ENCODE results near the gene NPHP4. TPM values are rescaled to one million over a fixed set of nuclear protein-coding genes. Genes with fewer than 3 reads are reported as not detected.

Gene NPHP4
- total RNA-seq, 1 experiment from 2014 or later: 16.8 TPM

DNA sequence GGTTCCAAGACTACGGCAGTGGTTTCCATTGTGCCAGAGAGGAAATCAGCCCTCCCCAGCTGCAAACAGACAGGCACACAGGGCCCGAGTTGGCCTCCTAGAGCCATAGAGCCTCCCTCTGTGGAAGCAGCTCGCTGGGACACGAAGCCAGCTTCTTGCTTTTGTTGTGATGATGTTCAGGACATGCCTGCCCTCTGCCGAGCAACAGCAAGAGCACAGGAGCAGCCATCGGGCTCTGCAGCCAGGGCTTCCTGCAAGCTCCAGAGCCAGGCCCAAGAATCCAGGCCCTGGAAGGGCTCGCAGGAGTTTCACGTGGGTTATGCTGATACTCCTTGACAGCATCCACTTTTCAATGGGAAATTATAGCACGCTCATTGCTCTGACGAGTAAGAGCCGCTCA lies 18.5 kb downstream of the NPHP4 start:
- no peak for TF ChIP-seq RORB (CRISPR knock-in tag; IDR thresholded peaks at IDR 0.05)
- no peak for TF ChIP-seq GRHL2 (CRISPR knock-in tag; IDR thresholded peaks at IDR 0.05; ENCODE audit: insufficient replicate concordance, severe bottlenecking)
- TF ChIP-seq, protein P1, sequence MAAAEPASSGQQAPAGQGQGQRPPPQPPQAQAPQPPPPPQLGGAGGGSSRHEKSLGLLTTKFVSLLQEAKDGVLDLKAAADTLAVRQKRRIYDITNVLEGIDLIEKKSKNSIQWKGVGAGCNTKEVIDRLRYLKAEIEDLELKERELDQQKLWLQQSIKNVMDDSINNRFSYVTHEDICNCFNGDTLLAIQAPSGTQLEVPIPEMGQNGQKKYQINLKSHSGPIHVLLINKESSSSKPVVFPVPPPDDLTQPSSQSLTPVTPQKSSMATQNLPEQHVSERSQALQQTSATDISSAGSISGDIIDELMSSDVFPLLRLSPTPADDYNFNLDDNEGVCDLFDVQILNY (CRISPR knock-in tag; IDR thresholded peaks at IDR 0.05): no peak
- TF ChIP-seq, protein P2, sequence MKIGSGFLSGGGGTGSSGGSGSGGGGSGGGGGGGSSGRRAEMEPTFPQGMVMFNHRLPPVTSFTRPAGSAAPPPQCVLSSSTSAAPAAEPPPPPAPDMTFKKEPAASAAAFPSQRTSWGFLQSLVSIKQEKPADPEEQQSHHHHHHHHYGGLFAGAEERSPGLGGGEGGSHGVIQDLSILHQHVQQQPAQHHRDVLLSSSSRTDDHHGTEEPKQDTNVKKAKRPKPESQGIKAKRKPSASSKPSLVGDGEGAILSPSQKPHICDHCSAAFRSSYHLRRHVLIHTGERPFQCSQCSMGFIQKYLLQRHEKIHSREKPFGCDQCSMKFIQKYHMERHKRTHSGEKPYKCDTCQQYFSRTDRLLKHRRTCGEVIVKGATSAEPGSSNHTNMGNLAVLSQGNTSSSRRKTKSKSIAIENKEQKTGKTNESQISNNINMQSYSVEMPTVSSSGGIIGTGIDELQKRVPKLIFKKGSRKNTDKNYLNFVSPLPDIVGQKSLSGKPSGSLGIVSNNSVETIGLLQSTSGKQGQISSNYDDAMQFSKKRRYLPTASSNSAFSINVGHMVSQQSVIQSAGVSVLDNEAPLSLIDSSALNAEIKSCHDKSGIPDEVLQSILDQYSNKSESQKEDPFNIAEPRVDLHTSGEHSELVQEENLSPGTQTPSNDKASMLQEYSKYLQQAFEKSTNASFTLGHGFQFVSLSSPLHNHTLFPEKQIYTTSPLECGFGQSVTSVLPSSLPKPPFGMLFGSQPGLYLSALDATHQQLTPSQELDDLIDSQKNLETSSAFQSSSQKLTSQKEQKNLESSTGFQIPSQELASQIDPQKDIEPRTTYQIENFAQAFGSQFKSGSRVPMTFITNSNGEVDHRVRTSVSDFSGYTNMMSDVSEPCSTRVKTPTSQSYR (CRISPR knock-in tag; IDR thresholded peaks at IDR 0.05): no peak
- no peak for TF ChIP-seq MYBL2 (CRISPR knock-in tag; IDR thresholded peaks at IDR 0.05)
- no peak for TF ChIP-seq FOXJ3 (CRISPR knock-in tag; IDR thresholded peaks at IDR 0.05; ENCODE audit: borderline replicate concordance)
- no peak for TF ChIP-seq PRRX2 (CRISPR knock-in tag; IDR thresholded peaks at IDR 0.05)
- TF ChIP-seq, protein P3, sequence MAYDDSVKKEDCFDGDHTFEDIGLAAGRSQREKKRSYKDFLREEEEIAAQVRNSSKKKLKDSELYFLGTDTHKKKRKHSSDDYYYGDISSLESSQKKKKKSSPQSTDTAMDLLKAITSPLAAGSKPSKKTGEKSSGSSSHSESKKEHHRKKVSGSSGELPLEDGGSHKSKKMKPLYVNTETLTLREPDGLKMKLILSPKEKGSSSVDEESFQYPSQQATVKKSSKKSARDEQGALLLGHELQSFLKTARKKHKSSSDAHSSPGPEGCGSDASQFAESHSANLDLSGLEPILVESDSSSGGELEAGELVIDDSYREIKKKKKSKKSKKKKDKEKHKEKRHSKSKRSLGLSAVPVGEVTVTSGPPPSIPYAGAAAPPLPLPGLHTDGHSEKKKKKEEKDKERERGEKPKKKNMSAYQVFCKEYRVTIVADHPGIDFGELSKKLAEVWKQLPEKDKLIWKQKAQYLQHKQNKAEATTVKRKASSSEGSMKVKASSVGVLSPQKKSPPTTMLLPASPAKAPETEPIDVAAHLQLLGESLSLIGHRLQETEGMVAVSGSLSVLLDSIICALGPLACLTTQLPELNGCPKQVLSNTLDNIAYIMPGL (CRISPR knock-in tag; IDR thresholded peaks at IDR 0.05): no peak
- TF ChIP-seq SMAD4 (CRISPR knock-in tag; IDR thresholded peaks at IDR 0.05): no peak
- TF ChIP-seq, protein P4, sequence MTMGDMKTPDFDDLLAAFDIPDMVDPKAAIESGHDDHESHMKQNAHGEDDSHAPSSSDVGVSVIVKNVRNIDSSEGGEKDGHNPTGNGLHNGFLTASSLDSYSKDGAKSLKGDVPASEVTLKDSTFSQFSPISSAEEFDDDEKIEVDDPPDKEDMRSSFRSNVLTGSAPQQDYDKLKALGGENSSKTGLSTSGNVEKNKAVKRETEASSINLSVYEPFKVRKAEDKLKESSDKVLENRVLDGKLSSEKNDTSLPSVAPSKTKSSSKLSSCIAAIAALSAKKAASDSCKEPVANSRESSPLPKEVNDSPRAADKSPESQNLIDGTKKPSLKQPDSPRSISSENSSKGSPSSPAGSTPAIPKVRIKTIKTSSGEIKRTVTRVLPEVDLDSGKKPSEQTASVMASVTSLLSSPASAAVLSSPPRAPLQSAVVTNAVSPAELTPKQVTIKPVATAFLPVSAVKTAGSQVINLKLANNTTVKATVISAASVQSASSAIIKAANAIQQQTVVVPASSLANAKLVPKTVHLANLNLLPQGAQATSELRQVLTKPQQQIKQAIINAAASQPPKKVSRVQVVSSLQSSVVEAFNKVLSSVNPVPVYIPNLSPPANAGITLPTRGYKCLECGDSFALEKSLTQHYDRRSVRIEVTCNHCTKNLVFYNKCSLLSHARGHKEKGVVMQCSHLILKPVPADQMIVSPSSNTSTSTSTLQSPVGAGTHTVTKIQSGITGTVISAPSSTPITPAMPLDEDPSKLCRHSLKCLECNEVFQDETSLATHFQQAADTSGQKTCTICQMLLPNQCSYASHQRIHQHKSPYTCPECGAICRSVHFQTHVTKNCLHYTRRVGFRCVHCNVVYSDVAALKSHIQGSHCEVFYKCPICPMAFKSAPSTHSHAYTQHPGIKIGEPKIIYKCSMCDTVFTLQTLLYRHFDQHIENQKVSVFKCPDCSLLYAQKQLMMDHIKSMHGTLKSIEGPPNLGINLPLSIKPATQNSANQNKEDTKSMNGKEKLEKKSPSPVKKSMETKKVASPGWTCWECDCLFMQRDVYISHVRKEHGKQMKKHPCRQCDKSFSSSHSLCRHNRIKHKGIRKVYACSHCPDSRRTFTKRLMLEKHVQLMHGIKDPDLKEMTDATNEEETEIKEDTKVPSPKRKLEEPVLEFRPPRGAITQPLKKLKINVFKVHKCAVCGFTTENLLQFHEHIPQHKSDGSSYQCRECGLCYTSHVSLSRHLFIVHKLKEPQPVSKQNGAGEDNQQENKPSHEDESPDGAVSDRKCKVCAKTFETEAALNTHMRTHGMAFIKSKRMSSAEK (CRISPR knock-in tag; IDR thresholded peaks at IDR 0.05; ENCODE audit: borderline replicate concordance): no peak
- no peak for TF ChIP-seq ZNF317 (CRISPR knock-in tag; IDR thresholded peaks at IDR 0.05; ENCODE audit: borderline replicate concordance, low read depth)
- TF ChIP-seq, protein P5, sequence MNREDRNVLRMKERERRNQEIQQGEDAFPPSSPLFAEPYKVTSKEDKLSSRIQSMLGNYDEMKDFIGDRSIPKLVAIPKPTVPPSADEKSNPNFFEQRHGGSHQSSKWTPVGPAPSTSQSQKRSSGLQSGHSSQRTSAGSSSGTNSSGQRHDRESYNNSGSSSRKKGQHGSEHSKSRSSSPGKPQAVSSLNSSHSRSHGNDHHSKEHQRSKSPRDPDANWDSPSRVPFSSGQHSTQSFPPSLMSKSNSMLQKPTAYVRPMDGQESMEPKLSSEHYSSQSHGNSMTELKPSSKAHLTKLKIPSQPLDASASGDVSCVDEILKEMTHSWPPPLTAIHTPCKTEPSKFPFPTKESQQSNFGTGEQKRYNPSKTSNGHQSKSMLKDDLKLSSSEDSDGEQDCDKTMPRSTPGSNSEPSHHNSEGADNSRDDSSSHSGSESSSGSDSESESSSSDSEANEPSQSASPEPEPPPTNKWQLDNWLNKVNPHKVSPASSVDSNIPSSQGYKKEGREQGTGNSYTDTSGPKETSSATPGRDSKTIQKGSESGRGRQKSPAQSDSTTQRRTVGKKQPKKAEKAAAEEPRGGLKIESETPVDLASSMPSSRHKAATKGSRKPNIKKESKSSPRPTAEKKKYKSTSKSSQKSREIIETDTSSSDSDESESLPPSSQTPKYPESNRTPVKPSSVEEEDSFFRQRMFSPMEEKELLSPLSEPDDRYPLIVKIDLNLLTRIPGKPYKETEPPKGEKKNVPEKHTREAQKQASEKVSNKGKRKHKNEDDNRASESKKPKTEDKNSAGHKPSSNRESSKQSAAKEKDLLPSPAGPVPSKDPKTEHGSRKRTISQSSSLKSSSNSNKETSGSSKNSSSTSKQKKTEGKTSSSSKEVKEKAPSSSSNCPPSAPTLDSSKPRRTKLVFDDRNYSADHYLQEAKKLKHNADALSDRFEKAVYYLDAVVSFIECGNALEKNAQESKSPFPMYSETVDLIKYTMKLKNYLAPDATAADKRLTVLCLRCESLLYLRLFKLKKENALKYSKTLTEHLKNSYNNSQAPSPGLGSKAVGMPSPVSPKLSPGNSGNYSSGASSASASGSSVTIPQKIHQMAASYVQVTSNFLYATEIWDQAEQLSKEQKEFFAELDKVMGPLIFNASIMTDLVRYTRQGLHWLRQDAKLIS (CRISPR knock-in tag; IDR thresholded peaks at IDR 0.05; ENCODE audit: borderline replicate concordance): no peak
- no peak for TF ChIP-seq ZNF138 (CRISPR knock-in tag; conservative IDR thresholded peaks at IDR 0.05)
- DNase-seq (ENCODE audit: low spot score): peak; percentile 24
- CTCF ChIA-PET: interaction anchor here (0.6 to 2.3 kb wide), 12 partner anchors 12 to 464 kb away, joined by 3 to 12 read pairs (median 4); no protein-coding TSS in a partner anchor

More for the DNA sequence above, 18.5 kb downstream of the NPHP4 start:
- ATAC-seq: no peak; the same call in 1 of the 2 replicates
- H3K9me3 Mint-ChIP-seq: 0 out of 2 replicates have a peak, but pooled peaks cover 3% of the 10 kb centered on the region
- H3K27ac Mint-ChIP-seq: no peak overlapping the region
- no peak overlapping the region for H3K4me3 Mint-ChIP-seq
- POLR2A ChIA-PET: no interaction called here
- H3K4me1 Mint-ChIP-seq: peaks cover 10% of the 10 kb centered on the region
- H3K27me3 Mint-ChIP-seq (ENCODE audit: low read depth): no peaks in the 10 kb centered on the region
- peaks cover 16% of the 10 kb centered on the region for H3K36me3 Mint-ChIP-seq
